Measurements from ENCODE around the gene BMPR1A. TPM values are rescaled to one million over a fixed set of nuclear protein-coding genes. Genes with fewer than 3 reads are reported as not detected.

Gene BMPR1A
- total RNA-seq, 4 donors from 2014 or later = 26.5 to 44.9 (median 37.1) TPM

DNA sequence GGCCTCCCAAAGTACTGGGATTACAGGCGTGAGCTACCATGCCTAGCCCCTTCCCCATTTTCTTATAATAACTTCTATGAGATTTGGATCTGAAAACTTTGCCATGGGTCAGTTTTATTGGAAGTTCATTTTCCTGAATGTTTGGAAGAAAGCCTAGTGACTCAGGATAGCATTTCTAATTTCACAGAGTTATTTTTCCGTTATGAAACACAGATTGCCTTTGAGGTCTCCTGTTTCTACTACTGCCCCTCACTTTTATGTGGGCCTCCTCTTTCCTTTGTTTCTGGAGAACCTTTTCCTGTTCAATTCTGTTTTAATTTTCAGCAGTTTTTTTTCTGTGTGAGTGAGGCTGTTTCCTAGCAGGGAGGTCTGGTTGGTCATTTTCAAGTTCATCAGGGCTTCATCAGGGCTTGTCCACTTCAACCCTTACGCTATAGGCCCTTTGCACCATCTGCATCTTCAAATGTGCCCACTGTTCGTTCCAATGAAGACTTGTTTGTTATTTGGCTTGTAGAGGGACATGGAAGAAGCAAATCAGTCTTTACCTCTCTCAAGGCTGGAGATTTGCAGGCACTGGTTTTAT, 58.7 kb downstream of the BMPR1A start:
- TF ChIP-seq, protein P1, sequence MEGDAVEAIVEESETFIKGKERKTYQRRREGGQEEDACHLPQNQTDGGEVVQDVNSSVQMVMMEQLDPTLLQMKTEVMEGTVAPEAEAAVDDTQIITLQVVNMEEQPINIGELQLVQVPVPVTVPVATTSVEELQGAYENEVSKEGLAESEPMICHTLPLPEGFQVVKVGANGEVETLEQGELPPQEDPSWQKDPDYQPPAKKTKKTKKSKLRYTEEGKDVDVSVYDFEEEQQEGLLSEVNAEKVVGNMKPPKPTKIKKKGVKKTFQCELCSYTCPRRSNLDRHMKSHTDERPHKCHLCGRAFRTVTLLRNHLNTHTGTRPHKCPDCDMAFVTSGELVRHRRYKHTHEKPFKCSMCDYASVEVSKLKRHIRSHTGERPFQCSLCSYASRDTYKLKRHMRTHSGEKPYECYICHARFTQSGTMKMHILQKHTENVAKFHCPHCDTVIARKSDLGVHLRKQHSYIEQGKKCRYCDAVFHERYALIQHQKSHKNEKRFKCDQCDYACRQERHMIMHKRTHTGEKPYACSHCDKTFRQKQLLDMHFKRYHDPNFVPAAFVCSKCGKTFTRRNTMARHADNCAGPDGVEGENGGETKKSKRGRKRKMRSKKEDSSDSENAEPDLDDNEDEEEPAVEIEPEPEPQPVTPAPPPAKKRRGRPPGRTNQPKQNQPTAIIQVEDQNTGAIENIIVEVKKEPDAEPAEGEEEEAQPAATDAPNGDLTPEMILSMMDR (IDR thresholded peaks at IDR 0.05) = no peak
- DNase-seq (ENCODE audit: low spot score) (no peak), ATAC-seq (ENCODE audit: low FRiP score) (no peak)

DNA sequence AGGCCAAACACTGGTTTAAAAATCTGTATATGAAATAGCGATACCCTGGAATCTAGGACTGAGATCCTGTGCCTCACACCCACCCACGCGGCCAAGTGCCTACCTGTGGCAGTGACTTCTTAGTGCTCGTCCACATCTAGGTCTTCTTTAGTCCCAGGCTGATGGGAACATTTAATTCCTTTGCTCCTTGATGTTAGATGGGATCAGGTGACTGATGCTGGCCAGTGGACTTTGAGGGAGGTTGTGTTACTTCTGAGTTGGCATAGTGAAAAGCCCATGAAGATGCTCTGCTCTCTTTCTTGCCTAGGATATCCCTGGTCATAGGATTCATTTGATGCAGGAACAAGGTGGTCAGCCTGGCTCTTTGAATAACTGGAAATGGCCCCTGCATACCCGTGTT, 59.2 kb downstream of the BMPR1A start:
- DNase-seq (ENCODE audit: low spot score) (no peak), ATAC-seq (ENCODE audit: low FRiP score) (no peak)
- TF ChIP-seq, protein P1 (IDR thresholded peaks at IDR 0.05) = no peak

DNA sequence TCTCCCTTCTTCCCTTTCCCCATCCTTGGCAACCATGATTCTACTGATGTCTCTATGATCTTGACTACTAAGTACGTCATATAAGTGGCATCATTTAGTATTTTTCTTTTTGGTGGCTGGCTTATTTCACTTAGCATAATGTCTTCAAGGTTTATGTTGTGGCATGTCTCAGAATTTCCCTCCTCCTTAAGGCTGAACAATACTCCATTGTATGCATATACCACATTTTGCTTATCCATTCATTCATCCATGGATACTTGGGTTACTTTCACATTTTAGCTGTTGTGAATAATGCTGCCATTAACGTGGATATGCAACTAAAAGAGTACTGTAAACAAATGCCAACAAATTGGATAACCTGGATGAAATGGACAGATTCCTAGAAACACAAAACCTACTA, 60.8 kb downstream of the BMPR1A start:
- ATAC-seq (ENCODE audit: low FRiP score) = no peak
- TF ChIP-seq, protein P1 (IDR thresholded peaks at IDR 0.05) = no peak
- DNase-seq (ENCODE audit: low spot score) = no peak

DNA sequence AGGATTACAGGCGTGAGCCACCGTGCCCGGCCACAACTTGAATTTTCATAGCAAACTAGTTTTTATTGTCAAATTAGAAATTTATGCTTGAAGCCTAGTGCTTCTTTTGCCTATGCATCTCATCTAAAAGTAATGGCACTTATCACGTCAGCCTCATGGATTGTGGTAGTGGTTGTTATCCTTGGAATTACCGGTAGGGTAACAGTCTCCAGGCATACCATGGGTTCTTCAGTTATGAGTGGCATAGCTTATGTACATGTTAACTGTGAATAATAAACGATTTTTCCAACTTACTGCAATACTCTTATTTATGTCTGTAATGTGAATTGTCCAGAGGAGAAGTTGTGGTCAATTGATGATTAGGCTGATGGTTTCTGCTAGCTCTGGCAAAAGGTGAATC, 63.1 kb downstream of the BMPR1A start:
- DNase-seq (ENCODE audit: low spot score) = no peak
- TF ChIP-seq, protein P1 (IDR thresholded peaks at IDR 0.05) = no peak
- no peak for ATAC-seq (ENCODE audit: low FRiP score)

DNA sequence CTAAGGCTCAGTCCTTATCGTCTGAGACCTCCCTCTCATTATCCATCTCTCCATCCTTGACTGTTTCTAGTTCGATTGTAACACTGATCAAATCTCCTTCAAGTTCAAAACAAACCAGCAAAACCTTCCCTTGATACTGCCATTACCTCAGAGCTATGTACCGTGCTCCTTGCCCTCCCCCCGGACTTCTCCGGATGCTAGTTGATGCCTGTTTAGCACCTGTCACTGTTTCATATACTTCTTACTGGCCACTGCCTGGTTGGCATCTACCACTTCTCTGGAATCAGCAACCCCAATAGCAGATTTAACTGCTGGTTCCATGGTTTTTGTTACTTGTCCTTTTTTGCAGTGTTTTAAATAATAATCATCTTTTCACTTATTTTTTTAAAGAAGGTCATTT, 64.1 kb downstream of the BMPR1A start:
- ATAC-seq (ENCODE audit: low FRiP score) (no peak), DNase-seq (ENCODE audit: low spot score) (no peak)
- TF ChIP-seq, protein P1 (IDR thresholded peaks at IDR 0.05) = no peak

DNA sequence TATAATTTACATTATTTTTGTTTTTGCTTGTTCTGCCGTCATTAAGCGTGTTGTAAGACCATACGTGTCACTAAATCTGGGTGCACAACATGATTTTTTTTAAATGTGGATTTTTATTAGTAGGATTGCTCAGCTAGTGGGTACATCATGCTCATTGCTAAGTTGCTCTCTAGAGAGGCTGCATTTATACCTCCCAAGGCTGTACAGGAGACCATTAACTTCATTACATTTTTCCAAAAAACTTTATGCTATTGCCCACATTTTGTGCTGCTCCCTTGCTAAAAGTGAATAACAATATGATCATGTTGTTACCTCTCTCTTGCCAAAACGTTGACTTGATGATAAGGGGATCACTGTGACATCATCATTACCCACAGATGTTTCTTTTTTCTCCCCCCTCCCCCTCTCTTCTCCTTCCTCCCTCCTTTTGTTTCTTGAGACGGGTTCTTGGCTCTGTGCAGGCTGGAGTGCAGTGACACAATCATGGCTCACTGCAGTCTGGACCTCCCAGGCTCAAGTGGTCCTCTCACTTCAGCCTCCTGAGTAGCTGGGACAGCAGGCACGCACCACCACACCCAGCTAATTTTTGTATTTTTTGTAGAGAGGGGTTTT, 65.1 kb downstream of the BMPR1A start:
- ATAC-seq (ENCODE audit: low FRiP score) (no peak), DNase-seq (ENCODE audit: low spot score) (no peak)
- TF ChIP-seq, protein P1 (IDR thresholded peaks at IDR 0.05) = no peak

DNA sequence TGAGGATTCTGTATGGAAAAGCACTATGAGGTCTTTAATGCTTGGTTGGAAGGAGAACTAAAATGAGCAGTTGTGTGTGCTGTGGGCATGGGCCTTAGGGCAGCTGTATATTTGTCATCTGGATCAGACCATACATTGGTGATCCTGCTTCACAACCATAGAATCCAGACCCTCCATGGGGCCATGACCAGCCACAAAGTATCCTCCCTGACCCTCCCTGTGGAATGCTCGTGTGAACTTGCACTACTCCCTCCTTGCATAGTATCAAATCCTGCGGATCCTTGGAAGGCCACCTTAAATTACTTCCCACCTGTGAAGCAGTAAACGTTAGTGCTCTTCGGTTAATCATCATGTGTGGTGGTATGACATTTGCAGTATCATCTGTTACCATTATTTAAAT, 67.1 kb downstream of the BMPR1A start:
- ATAC-seq (ENCODE audit: low FRiP score) (no peak), DNase-seq (ENCODE audit: low spot score) (no peak)
- TF ChIP-seq, protein P1 (IDR thresholded peaks at IDR 0.05) = no peak
